HEK293 (cell line): Measurements from ENCODE around the gene SLC38A10.

ENCODE experiments used
- KLF16 ChIP-seq: fragments of 450-650 bp; formaldehyde crosslinking; IDR thresholded peaks from 2 replicates; pipeline ENCODE4 v1.5.1; 2017; ENCODE audit warnings: missing biosample characterization, missing genetic modification characterization
- KLF8 ChIP-seq: fragments of 450-650 bp; formaldehyde crosslinking; IDR thresholded peaks from 2 replicates; pipeline ENCODE4 v1.5.1; 2016; ENCODE audit warnings: missing biosample characterization, missing genetic modification characterization
- OSR2 ChIP-seq: fragments of 450-650 bp; formaldehyde crosslinking; IDR thresholded peaks from 2 replicates; pipeline ENCODE4 v1.5.1; 2016; ENCODE audit warnings: missing biosample characterization, missing genetic modification characterization
- PATZ1 ChIP-seq: fragments of 450-650 bp; formaldehyde crosslinking; IDR thresholded peaks from 2 replicates; pipeline ENCODE4 v1.5.1; 2016; ENCODE audit warnings: missing biosample characterization, missing genetic modification characterization
- SP2 ChIP-seq: fragments of 450-650 bp; formaldehyde crosslinking; IDR thresholded peaks from 2 replicates; pipeline ENCODE4 v1.5.1; 2016; ENCODE audit warnings: missing biosample characterization, missing genetic modification characterization
- YY1 ChIP-seq: fragments of 450-650 bp; formaldehyde crosslinking; IDR thresholded peaks from 2 replicates; pipeline ENCODE4 v1.5.1; 2018; ENCODE audit warnings: missing biosample characterization, missing genetic modification characterization
- ZNF530 ChIP-seq: fragments of 450-650 bp; formaldehyde crosslinking; IDR thresholded peaks from 2 replicates; pipeline ENCODE4 v1.5.1; 2016; ENCODE audit warnings: low read depth, missing biosample characterization, missing genetic modification characterization
- TF ChIP-seq, protein P1 (sequence below): fragments of 450-650 bp; formaldehyde crosslinking; IDR thresholded peaks from 2 replicates; pipeline ENCODE4 v1.5.1; 2016; ENCODE audit warnings: missing biosample characterization, missing genetic modification characterization

GRCh38 chr17:81303385-81303784 lies 8.3 kb upstream of the SLC38A10 start:
- TF ChIP-seq OSR2 (tag by site-specific recombination), result no peak
- no peak for TF ChIP-seq PATZ1
- TF ChIP-seq, protein P1, sequence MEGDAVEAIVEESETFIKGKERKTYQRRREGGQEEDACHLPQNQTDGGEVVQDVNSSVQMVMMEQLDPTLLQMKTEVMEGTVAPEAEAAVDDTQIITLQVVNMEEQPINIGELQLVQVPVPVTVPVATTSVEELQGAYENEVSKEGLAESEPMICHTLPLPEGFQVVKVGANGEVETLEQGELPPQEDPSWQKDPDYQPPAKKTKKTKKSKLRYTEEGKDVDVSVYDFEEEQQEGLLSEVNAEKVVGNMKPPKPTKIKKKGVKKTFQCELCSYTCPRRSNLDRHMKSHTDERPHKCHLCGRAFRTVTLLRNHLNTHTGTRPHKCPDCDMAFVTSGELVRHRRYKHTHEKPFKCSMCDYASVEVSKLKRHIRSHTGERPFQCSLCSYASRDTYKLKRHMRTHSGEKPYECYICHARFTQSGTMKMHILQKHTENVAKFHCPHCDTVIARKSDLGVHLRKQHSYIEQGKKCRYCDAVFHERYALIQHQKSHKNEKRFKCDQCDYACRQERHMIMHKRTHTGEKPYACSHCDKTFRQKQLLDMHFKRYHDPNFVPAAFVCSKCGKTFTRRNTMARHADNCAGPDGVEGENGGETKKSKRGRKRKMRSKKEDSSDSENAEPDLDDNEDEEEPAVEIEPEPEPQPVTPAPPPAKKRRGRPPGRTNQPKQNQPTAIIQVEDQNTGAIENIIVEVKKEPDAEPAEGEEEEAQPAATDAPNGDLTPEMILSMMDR, result no peak
- TF ChIP-seq KLF16 (tag by site-specific recombination), result no peak
- TF ChIP-seq ZNF530 (tag by site-specific recombination), result no peak
- TF ChIP-seq SP2 (tag by site-specific recombination), result no peak
- TF ChIP-seq KLF8 (tag by site-specific recombination), result no peak
- no peak for TF ChIP-seq YY1
